GM18508 (cell line): ENCODE results near the gene FRMPD2.
"Not testable (repeated sequence)": the region's sequence is repeated elsewhere in the genome, so short reads cannot be mapped to it uniquely, and the experiment has no call there.

Experiments used
- ATAC-seq: cut with Tn5 transposase; IDR thresholded peaks from one replicate; pipeline ENCODE4 v1.9.1; 2021; ENCODE audit warnings: moderate number of reproducible peaks; ENCODE audit not compliant: insufficient read depth, unreplicated experiment

The FRMPD2 gene

DNA sequence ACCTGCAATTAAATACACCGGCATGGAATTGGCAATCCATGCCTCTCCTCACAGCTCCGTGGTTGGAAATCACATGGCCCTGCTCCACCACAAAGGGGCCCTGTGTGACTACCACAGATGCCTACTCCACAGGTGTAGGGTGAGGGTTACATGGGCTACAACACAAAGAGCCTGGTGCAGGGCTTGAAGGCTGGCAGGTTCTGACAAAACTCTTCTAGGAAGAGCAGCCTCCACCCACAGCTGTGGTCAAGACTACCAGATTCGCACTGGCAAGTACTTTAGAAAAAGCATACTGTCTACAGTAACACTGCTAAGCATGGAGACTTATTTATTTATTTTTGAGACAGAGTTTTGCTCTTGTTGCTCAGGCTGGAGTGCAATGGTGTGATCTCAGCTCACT is 126.9 kb downstream of the FRMPD2 start:
- ATAC-seq = not testable (repeated sequence)

DNA sequence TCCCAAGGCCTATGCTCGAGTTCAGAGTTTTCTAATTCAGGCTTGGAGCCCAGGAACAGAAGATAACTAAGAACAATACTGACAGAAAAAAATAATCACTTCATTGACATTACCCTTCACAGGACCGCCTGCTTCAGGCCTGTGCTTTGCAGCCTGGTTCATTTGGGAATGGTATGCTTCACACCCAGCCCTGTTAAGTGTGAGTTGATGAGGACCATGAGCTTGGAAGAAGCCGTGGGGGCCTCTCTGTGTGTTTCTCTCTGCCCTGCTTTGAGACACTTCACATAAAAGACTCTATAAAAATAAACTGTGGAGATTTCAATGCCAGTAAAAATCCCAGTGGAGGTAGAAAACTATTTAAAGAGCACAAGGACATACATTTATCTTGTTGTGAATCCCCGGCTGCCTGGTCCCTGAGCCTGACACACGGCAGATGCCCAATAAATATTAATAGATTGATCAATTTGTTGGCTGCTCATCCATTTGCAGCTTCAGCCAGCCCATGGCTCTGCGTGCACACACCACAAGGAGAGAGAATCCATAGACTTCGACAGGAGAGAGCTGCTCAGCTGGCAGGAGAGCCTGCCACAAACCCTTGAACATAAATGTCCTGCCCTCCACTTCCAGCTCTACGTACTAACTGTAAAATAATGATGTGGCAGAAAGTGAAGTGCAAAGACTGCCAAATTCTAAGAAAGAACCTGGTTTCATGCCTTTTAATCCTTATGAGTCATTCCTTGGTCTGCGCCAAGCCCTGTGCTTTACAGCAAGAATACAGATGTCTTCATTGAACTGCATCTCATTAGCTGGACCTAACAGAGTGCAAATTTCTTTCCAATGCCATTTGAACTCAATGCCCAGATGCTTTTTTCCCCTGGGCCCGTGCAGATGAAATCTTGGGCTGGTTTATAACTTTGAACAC is 130.5 kb downstream of the FRMPD2 start:
- ATAC-seq = not testable (repeated sequence)

DNA sequence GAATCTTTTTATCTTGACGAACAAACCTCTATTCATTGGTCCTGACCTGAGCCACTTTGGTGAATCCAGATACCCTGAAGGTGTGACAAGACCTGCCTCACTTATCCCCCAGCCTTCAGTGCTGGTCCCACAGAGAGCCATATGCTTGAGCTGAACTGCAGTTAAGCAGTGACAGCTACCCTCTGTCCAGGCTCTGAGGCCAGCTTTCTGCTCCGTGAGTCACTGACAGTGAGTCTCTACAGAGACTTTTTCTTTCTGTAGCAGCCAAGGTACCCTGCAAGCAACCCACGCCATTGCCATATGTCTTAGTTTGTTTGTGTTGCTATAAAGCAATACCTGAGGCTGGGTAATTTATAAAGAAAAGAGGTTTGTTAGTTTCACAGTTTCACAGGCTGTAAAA is 133.5 kb downstream of the FRMPD2 start:
- not testable (repeated sequence) for ATAC-seq

DNA sequence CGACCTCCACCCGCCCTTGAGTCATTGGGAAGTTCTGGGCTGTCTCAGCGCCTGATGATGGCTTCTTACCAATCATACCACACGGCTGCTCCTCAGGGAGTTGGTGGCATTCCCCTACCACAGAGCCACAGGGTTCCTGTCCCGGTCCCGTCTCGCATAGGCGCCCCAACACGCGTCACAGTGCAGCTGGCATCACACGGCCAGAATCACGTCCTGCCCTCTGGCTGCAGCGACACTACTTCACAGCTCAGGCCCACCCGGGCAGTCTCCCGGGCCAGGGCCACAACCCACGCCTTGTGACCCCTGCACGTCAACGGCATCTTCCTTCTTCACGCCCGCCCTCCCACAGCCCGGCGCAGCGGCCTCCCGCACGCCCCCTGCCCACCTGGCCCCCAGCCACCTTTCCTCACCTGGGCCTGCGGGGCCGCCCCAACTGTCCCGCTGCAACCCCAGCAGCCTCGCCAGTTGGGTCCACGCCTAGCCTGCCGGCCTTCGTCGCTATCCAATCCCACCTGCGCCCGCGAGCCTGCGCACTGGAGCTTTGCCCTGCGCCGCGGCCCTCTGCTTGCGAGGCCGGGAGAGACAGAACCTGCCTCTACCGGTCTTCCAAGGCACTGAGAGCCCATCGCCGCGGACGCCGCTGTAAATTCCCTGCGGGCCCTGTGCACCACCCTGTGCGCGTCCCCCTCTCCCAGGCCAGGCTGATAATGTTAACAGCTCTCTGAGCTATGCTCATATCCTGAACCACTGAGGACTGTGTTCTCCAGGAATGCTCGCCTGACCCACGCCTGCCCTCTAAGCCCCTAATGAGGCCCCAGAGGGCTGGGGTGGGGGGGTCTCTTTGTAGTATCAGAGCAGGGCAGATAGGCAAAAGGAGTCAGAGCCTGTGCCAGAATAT is 134.3 kb downstream of the FRMPD2 start:
- not testable (repeated sequence) for ATAC-seq

GRCh38 chr10:48128954-48129353 is 145.5 kb downstream of the FRMPD2 start:
- not testable (repeated sequence) for ATAC-seq

- not testable (repeated sequence) for ATAC-seq
Measured at GRCh38 chr10:48126251-48126650, 148.2 kb downstream of the FRMPD2 start.

- ATAC-seq = not testable (repeated sequence)
Measured at GRCh38 chr10:48125631-48126030, 148.9 kb downstream of the FRMPD2 start.

GRCh38 chr10:48122618-48123017 is 151.9 kb downstream of the FRMPD2 start:
- ATAC-seq = not testable (repeated sequence)

GRCh38 chr10:48110277-48110676 is 164.2 kb downstream of the FRMPD2 start:
- ATAC-seq = not testable (repeated sequence)
